ENCODE results near the gene ATP6V1F.

The ATP6V1F gene

GRCh38 chr7:128894101-128894440 is 31.4 kb downstream of the ATP6V1F start:
- Mint-ChIP-seq H3K4me3 (no peak overlapping the region), H3K4me1 (ENCODE audit: low read depth) (no peaks in the 10 kb centered on the region), H3K9me3 (peaks cover 5% of the 10 kb centered on the region), H3K27me3 (ENCODE audit: low read depth) (peaks cover 20% of the 10 kb centered on the region), H3K36me3 (ENCODE audit: low read depth) (no peaks in the 10 kb centered on the region), H3K27ac (no peak overlapping the region)
- DNase-seq (ENCODE audit: low spot score): no peak

GRCh38 chr7:128895320-128895719 is 32.7 kb downstream of the ATP6V1F start:
- H3K27me3 Mint-ChIP-seq (ENCODE audit: low read depth): peaks cover 12% of the 10 kb centered on the region
- no peaks in the 10 kb centered on the region for H3K4me1 Mint-ChIP-seq (ENCODE audit: low read depth)
- H3K4me3 Mint-ChIP-seq: no peak overlapping the region
- no peak for DNase-seq (ENCODE audit: low spot score)
- no peaks in the 10 kb centered on the region for H3K36me3 Mint-ChIP-seq (ENCODE audit: low read depth)
- H3K9me3 Mint-ChIP-seq: peaks cover 5% of the 10 kb centered on the region
- no peak overlapping the region for H3K27ac Mint-ChIP-seq

DNA sequence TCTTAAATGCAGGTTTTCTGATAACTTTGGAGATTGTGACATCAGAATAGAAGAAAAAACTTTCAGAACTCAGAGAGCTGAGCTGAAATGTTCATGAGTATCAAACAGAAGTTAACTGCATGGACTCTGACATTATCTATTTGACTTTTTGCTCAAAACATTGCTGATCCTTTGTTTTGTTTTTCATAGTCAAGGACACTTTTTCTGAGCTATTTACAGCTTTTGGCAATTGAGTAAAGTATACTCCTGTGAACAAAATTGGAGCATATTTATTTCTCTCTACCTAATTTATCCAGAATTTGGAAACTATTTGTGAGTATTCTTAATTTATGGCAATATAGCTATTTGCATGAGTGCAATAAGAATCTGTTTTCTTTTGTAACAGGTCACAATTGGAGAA is 36.7 kb downstream of the ATP6V1F start:
- no peak overlapping the region for H3K27ac Mint-ChIP-seq
- peaks cover 5% of the 10 kb centered on the region for H3K9me3 Mint-ChIP-seq
- H3K36me3 Mint-ChIP-seq (ENCODE audit: low read depth): no peaks in the 10 kb centered on the region
- H3K27me3 Mint-ChIP-seq (ENCODE audit: low read depth): peaks cover 8% of the 10 kb centered on the region
- no peak overlapping the region for H3K4me3 Mint-ChIP-seq
- H3K4me1 Mint-ChIP-seq (ENCODE audit: low read depth): no peaks in the 10 kb centered on the region
- DNase-seq (ENCODE audit: low spot score): no peak

GRCh38 chr7:128900237-128900636 is 37.6 kb downstream of the ATP6V1F start:
- H3K4me3 Mint-ChIP-seq: no peak overlapping the region
- DNase-seq (ENCODE audit: low spot score): no peak
- no peak overlapping the region for H3K27ac Mint-ChIP-seq
- H3K9me3 Mint-ChIP-seq: peaks cover 5% of the 10 kb centered on the region
- no peaks in the 10 kb centered on the region for H3K36me3 Mint-ChIP-seq (ENCODE audit: low read depth)
- peaks cover 8% of the 10 kb centered on the region for H3K27me3 Mint-ChIP-seq (ENCODE audit: low read depth)
- no peaks in the 10 kb centered on the region for H3K4me1 Mint-ChIP-seq (ENCODE audit: low read depth)

DNA sequence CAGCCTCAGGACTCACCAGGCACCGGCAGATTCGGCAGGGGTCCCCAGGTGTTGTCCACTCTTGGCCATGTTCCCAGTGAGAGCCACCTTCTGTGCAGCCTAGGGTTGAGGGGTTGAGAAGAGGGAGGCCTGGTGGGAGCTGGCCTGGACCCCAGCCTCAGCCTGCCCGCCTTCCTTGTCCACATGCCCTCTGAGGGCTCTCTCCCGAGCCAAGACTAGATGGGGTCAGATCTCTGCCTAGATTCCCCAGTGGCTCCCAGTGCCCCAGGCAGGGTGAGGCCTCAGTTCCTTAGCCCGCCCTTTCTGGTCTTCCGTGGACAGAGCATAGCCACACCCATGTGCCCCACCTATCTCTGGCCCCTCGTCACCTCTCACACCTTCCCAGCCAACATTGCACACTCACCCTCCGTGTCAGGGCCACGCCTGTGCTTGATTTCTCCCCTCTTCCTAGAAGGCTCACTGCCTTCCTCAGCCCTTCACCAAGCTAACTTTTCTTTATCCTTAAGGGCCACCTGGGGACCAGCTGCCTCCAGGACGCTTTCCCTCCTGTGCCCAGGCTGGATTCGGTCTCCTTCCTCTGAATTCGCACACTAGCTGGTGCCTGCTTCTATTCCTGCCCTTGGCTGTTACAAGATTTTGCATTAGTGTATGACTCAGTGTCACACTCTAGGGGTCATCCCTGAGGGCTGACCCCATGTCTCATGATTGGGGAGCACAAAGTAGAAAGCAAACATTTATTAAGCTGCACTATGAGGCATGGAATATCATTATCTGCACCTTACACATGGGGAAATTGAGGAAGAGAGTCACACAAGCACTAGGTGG is 40.3 kb downstream of the ATP6V1F start:
- Mint-ChIP-seq H3K4me1 (ENCODE audit: low read depth) (no peaks in the 10 kb centered on the region), H3K27ac (no peak overlapping the region), H3K36me3 (ENCODE audit: low read depth) (no peaks in the 10 kb centered on the region), H3K4me3 (no peak overlapping the region), H3K27me3 (ENCODE audit: low read depth) (peaks cover 7% of the 10 kb centered on the region), H3K9me3 (peaks cover 5% of the 10 kb centered on the region)
- no peak for DNase-seq (ENCODE audit: low spot score)

DNA sequence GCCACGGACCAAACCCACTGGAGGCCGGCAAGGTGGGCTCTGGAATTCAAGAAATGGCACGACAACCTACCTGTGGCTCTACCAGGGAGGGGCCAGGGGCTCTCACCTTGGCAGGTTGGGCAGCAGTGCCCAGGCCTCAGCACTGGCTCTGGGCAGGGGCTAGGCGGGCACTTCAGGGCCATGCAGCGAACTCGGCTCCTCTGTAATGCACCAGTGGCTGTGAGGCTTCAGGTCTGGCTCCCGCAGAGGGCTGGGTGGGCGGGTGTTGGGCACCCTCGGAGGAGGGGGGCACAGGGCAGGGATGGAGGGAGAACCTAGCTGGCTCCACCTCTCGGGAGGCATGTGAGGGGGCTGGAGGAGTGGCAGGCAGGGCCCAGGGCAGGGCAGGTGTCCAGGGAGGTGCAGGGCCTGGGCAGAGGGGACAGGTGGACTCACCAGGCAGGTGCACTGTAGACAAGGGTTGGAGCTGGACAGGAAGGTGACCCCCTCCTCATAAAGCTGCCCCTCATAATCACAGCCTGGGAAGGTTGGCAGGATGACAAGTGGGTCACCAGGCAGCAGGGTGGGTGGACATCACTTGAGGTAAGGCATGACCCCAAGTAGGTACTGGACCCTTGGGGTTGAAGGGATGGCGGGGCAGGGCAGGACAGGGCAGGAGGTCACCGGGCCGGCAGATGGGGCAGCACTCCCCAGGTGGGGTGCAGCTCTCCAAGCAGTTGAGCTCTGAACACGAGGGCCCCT is 41.1 kb downstream of the ATP6V1F start:
- Mint-ChIP-seq H3K4me1 (ENCODE audit: low read depth) (no peaks in the 10 kb centered on the region), H3K27me3 (ENCODE audit: low read depth) (peaks cover 11% of the 10 kb centered on the region), H3K27ac (no peak overlapping the region), H3K36me3 (ENCODE audit: low read depth) (no peaks in the 10 kb centered on the region), H3K4me3 (no peak overlapping the region), H3K9me3 (no peaks in the 10 kb centered on the region)
- no peak for DNase-seq (ENCODE audit: low spot score)

DNA sequence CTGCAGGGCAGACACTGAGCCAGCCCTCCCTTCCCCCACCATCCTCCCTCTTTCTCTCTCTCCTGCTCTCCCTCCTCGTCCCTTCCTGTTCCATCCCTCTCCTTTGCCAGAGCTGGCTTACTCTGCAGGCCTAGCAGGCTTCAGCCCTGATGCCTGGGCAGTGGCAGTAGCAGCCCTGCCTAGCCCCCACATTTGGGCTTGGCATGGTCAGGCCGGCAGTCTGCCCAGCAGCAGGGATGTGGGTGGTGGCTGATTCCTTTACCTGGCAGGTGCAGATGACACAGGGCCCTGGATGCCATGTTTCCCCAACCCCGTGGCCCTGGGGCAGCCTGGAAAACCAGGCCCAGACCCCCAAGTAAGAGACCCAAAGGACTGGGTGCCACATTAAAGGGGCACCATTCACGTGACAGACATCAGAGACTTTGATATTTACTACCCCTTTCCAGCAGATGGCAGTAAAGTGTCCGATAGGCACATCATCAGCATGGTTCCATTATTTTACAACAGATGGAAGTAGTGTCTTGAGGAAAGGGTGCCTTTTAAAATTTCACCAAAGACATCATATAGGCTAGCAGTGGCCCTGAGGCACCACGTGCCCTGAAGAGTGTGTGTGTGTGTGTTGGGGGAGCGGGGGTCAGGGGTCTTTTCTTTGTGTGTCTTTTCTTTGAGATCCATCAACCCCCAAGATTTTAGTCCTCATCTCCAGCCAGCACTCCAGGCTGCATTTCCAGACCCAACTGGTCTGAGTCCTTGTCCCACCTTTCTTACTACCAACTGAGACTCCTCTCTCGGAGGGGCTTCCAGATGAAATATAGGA is 41.9 kb downstream of the ATP6V1F start:
- no peak for DNase-seq (ENCODE audit: low spot score)
- Mint-ChIP-seq H3K4me3 (no peak overlapping the region), H3K27me3 (ENCODE audit: low read depth) (peaks cover 19% of the 10 kb centered on the region), H3K36me3 (ENCODE audit: low read depth) (no peaks in the 10 kb centered on the region), H3K9me3 (no peaks in the 10 kb centered on the region), H3K4me1 (ENCODE audit: low read depth) (no peaks in the 10 kb centered on the region), H3K27ac (no peak overlapping the region)

DNA sequence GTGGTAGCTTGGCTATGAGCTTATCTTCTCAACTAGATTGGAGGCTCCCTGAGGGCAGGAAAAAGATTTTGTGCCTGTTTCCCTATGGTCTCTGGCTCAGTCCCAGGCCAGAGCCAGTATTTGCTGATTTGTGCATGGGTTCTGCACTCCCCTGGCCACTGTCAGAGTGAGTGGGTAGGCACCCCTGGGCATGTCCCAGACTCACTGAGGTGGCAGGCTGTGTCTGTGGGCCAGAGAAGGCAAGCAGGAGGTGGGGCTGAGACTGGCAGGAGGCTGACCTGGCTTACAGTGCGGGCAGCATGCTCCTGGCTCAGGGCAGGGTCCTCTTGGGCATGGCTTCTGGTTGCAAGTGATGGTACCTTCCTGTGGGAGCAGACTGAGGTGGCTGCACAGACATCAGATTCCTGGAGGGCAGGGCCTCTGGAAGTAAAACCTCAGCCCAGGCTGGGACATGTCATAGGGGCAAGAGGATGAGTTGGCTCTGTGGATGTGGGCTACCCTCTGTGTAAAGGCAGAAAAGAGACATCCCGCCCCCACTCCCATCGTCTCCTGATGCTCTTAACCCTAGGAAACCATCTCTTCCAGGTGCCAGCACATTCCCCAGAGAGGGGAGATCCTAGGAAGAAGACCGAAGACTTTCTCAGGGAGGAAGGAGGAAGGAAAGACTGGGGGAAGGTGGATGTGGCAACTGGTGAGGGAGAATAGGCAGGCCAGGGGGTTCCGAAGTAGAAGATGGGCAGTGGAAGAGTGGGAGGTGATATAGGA is 43.5 kb downstream of the ATP6V1F start:
- Mint-ChIP-seq H3K9me3 (no peaks in the 10 kb centered on the region), H3K4me1 (ENCODE audit: low read depth) (no peaks in the 10 kb centered on the region), H3K27me3 (ENCODE audit: low read depth) (peaks cover 31% of the 10 kb centered on the region), H3K27ac (no peak overlapping the region), H3K4me3 (no peak overlapping the region), H3K36me3 (ENCODE audit: low read depth) (no peaks in the 10 kb centered on the region)
- DNase-seq (ENCODE audit: low spot score): no peak

DNA sequence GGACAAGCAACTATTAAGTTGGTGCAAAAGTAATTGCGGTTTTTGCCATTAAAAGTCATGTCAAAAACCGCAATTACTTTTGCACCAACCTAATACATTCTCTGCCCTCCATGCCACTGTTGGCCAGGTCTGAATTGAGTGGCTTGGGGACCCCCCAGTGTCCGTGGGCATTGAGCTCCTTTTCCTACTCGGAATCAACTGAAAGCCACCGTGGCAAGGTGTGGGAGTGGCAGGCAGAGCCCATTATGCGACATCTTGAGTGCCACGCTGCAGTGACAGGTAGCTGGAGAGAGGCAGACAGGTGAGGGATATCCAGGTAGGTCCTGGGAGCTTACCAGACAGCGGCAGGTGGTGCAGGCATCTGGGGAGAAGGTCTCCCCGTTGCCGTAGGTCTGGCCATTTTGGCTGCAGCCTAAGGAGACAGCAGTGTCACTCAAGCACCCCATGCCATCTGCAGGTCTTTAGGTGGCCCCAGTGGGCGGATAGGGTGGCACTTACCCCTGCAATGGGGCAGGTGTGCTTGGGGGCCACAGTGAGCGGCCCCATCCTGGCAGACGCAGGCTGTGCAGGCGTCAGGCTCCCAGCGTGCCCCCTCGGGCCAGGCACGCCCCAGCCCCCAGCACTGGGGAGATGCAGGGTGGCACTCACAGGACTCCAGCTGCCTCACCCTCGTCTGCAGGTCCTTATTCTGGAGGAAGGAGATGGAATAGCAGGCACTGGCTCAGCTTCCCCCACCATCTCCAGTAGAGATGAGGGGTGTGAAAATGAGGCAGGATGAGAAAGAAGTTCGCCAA is 44.3 kb downstream of the ATP6V1F start:
- Mint-ChIP-seq H3K27me3 (ENCODE audit: low read depth) (peaks cover 36% of the 10 kb centered on the region), H3K9me3 (no peaks in the 10 kb centered on the region), H3K4me3 (no peak overlapping the region), H3K27ac (no peak overlapping the region), H3K4me1 (ENCODE audit: low read depth) (no peaks in the 10 kb centered on the region), H3K36me3 (ENCODE audit: low read depth) (no peaks in the 10 kb centered on the region)
- no peak for DNase-seq (ENCODE audit: low spot score)

GRCh38 chr7:128908750-128909624 is 46.3 kb downstream of the ATP6V1F start:
- Mint-ChIP-seq H3K4me1 (ENCODE audit: low read depth) (no peaks in the 10 kb centered on the region), H3K9me3 (no peaks in the 10 kb centered on the region), H3K36me3 (ENCODE audit: low read depth) (no peaks in the 10 kb centered on the region), H3K27me3 (ENCODE audit: low read depth) (peaks cover 45% of the 10 kb centered on the region), H3K27ac (no peak overlapping the region), H3K4me3 (no peak overlapping the region)
- no peak for DNase-seq (ENCODE audit: low spot score)

DNA sequence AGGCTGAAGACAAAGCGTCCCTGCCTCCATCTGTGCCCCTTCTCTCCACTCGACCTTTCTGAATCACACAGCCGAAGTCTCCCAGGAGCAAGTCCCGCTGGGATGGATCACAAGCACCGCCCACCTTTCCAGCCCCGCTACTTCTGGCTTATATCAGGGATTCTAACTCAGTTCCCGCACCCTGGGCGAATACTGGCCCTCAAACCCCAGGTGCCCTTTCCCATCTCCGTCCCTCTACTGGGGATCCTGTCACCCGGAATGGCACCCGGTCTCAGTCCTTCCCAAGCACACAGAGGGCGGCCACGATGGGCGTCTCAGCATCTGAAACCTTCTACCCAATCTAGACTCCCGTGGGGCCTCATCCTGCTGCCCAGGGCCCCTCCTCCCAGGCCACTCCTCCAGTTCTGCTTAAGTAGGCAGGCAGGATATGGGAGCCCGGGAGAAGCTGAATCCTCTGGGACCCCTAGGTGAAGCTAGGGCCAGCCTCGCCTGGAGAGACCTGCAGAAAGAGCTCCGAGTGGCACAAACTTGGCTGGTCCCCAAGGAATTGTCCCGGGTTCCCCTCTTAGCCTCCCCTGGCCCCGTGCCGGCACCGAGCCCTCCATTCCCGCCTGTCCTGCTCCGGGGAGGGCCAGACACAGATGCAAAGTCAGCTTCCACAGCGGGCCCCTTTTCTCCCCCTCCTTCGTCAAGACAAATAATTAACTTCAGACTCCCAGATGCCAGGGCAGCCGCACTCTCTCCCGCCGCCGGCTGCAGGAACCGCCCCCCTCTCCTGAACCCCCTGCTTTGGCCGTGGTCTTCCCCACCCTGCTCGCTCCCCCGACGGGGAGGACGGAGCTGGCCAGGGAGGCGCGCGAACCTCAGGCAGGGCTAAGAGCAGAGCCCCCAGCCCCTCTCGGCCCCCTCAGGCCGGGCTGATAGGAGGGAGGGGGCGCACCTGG is 47.2 kb downstream of the ATP6V1F start:
- DNase-seq (ENCODE audit: low spot score): no peak
- Mint-ChIP-seq H3K4me3 (no peak overlapping the region), H3K27ac (no peak overlapping the region)

More for the DNA sequence above, 47.2 kb downstream of the ATP6V1F start:
- Mint-ChIP-seq H3K27me3 (ENCODE audit: low read depth) (peaks cover 52% of the 10 kb centered on the region), H3K4me1 (ENCODE audit: low read depth) (no peaks in the 10 kb centered on the region), H3K36me3 (ENCODE audit: low read depth) (no peaks in the 10 kb centered on the region), H3K9me3 (no peaks in the 10 kb centered on the region)
